ENCODE measurements around the gene AVEN. TPM values are rescaled to one million over a fixed set of nuclear protein-coding genes. Genes with fewer than 3 reads are reported as not detected.

The AVEN gene
- total RNA-seq, 4 donors from 2014 or later: 12.3 to 27.9 (median 18.0) TPM

DNA sequence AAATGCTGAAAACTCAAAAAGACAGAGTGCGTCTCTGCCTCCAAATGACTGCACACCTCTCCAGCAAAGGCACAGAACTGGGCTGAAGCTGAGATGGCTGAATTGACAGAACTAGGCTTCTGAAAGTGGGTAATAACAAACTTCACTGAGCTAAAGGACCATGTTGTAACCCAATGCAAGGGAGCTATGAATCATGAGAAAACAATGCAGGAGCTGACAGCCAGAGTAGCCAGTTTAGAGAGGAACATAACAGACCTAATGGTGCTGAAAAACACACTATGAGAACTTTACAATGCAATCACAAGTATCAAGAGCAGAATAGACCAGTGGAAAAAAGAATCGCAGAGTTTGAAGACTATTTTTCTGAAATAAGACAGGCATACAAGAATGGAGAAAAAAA, 10.1 kb upstream of the AVEN start:
- TF ChIP-seq, protein P1, sequence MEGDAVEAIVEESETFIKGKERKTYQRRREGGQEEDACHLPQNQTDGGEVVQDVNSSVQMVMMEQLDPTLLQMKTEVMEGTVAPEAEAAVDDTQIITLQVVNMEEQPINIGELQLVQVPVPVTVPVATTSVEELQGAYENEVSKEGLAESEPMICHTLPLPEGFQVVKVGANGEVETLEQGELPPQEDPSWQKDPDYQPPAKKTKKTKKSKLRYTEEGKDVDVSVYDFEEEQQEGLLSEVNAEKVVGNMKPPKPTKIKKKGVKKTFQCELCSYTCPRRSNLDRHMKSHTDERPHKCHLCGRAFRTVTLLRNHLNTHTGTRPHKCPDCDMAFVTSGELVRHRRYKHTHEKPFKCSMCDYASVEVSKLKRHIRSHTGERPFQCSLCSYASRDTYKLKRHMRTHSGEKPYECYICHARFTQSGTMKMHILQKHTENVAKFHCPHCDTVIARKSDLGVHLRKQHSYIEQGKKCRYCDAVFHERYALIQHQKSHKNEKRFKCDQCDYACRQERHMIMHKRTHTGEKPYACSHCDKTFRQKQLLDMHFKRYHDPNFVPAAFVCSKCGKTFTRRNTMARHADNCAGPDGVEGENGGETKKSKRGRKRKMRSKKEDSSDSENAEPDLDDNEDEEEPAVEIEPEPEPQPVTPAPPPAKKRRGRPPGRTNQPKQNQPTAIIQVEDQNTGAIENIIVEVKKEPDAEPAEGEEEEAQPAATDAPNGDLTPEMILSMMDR (IDR thresholded peaks at IDR 0.05): no peak
- no peak for TF ChIP-seq POLR2A (IDR thresholded peaks at IDR 0.05)
- H3K4me3 ChIP-seq: no peak overlapping the region
- no peaks in the 10 kb centered on the region for H3K4me1 ChIP-seq
- H3K9me3 ChIP-seq: no peaks in the 10 kb centered on the region
- intact Hi-C loops (cut with DNase I; ENCODE audit: low total_unique reads): no loop called here
- H3K36me3 ChIP-seq: no peaks in the 10 kb centered on the region
- no peak overlapping the region for H3K27ac ChIP-seq
- no peak for DNase-seq
- no peaks in the 10 kb centered on the region for H3K27me3 ChIP-seq

DNA sequence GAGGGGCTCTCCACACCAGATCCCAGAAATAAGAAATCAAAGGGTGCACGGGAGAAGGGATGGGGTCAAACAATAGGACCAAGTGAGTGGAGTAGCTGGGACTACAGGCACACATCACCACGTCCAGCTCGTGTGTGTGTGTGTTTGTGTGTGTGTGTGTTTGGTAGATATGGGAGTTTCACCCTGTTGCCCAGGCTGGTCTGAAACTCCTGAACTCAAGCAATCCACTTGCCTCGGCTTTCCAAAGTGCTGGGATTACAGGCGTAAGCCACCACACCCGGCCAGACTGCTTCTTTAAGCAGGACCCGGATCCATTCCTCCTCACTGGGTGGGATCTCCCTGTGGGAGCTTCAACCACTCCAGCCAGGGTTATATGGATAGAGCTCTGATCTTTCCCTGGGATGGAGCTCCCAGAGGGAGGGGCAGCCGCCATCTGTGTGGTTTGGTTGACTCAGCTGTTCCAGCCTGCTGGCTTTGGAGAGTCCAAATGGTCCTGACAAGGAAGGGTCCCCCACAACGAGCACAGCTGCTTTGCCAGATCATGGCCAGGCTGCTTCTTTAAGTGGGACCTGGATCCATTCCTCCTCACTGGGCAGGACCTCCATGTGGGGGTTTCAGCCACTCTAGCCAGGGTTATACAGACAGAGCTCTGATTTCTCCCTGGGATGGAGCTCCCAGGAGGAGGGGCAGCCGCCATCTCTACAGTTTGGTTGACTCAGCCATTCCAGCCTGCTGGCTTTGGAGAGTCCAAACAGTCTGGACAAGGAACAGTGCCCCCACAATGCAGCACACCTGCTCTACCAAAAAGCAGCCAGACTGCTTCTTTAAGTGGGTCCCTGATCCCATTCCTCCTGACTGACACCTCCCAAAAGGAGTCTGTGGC, 9.1 kb upstream of the AVEN start:
- Histone ChIP-seq H3K27ac (no peak overlapping the region), H3K27me3 (no peaks in the 10 kb centered on the region), H3K9me3 (no peaks in the 10 kb centered on the region), H3K4me1 (no peaks in the 10 kb centered on the region), H3K4me3 (no peak overlapping the region), H3K36me3 (no peaks in the 10 kb centered on the region)
- intact Hi-C loops (cut with DNase I; ENCODE audit: low total_unique reads): no loop called here
- TF ChIP-seq POLR2A (IDR thresholded peaks at IDR 0.05): no peak
- TF ChIP-seq, protein P1 (IDR thresholded peaks at IDR 0.05): no peak
- DNase-seq: no peak

DNA sequence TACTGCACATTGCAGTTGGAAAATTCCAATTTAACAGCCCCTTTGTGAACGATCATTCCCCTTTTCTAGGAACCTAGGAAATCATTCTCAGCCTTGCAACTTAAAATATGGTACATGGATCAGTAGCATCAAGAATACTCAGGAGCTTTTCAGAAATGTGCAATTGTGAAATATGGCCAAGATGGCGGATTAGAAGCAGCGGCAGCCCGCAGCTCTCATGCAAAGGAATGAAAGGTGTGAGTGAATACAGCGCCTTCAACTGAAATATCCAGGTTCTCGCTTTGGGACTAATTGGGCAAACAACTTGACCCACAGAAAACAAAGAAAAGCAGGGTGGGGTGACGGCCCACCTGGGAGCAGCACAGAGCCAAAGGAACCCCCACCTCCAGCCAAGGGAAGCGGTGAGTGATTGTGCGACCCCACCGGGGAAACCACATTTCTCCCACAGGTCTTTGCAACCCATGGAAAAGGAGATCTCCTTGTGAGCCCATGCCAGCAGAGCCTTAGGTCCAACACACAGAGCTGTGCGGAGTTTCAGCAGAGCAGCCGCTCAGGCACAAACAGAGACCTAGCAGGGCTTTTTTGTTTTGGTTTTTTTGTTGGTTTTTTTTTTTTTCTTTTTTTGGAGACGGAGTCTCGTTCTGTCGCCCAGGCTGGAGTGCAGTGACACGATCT, 7.6 kb upstream of the AVEN start:
- H3K9me3 ChIP-seq: no peaks in the 10 kb centered on the region
- no peaks in the 10 kb centered on the region for H3K36me3 ChIP-seq
- H3K27ac ChIP-seq: no peak overlapping the region
- no peaks in the 10 kb centered on the region for H3K27me3 ChIP-seq
- no peak for TF ChIP-seq POLR2A (IDR thresholded peaks at IDR 0.05)
- TF ChIP-seq, protein P1 (IDR thresholded peaks at IDR 0.05): no peak
- H3K4me1 ChIP-seq: no peaks in the 10 kb centered on the region
- no peak overlapping the region for H3K4me3 ChIP-seq
- no peak for DNase-seq
- intact Hi-C loops (cut with DNase I; ENCODE audit: low total_unique reads): no loop called here

DNA sequence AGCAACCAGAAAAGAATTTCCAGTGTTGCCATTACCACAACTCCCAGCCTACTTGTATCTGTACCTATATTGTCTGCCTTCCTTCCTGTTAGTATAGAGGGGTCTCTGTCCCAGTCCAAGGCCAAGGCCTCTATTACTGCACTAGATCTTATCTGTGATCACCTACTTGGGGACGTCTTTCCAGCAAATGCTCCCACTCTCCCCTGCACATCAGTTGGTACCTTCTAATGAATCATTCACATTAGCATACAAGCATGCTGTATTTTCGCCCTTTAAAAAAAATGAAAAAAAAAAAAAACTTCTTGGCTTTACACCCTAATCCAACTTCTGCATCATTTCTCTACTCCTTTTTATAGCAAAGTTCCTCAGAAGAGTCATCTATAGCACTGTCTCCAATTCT, 4.8 kb upstream of the AVEN start:
- Histone ChIP-seq H3K4me3 (no peak overlapping the region), H3K4me1 (no peaks in the 10 kb centered on the region), H3K9me3 (no peaks in the 10 kb centered on the region), H3K27me3 (no peaks in the 10 kb centered on the region), H3K36me3 (no peaks in the 10 kb centered on the region), H3K27ac (no peak overlapping the region)
- no peak for TF ChIP-seq POLR2A (IDR thresholded peaks at IDR 0.05)
- TF ChIP-seq, protein P1 (IDR thresholded peaks at IDR 0.05): no peak
- no peak for DNase-seq
- intact Hi-C loops (cut with DNase I; ENCODE audit: low total_unique reads): no loop called here

DNA sequence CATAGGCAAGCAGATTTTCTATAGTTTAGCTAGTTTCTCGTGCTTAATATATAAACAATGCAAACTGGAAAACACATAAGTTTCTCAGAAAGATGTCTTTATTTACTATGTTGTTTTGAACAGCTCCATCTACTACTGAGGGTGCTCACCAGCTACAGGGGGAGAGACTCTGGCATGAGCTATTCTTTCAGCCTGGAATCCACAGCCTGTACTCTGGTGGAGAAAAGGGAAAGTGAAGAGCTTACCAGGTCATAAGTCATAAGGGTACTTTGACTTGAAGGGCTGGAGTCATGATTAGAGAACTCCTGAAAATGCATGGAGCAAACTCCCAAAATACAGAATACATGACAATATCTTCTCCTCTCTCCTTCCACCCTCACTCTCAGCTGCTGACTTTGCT, 4.4 kb upstream of the AVEN start:
- no peaks in the 10 kb centered on the region for H3K4me1 ChIP-seq
- no peaks in the 10 kb centered on the region for H3K9me3 ChIP-seq
- no peak for TF ChIP-seq POLR2A (IDR thresholded peaks at IDR 0.05)
- TF ChIP-seq, protein P1 (IDR thresholded peaks at IDR 0.05): no peak
- intact Hi-C loops (cut with DNase I; ENCODE audit: low total_unique reads): no loop called here
- no peak overlapping the region for H3K27ac ChIP-seq
- H3K27me3 ChIP-seq: no peaks in the 10 kb centered on the region
- H3K4me3 ChIP-seq: no peak overlapping the region
- DNase-seq: no peak
- H3K36me3 ChIP-seq: no peaks in the 10 kb centered on the region

Measured in uterus (tissue), 4 donors.